Gastrocnemius medialis (tissue), 4 donors: ENCODE results near the gene PALD1.

ENCODE experiments used
- POLR2A ChIP-seq, 2 donors: fragments of 450-650 bp; IDR thresholded peaks; one replicate each; pipeline ENCODE4 v1.6.1; 2017; ENCODE audit warnings: antibody characterized with exemption in 2 of 2, mild to moderate bottlenecking in 2 of 2, moderate library complexity in 2 of 2
- TF ChIP-seq, protein P1 (sequence below), 5 experiments: fragments of 450-650 bp in 3 of 5; fragments of 200-600 bp in 2 of 5; sonication (generic) in 2 of 5; IDR thresholded peaks in 4 of 5; conservative IDR thresholded peaks in 1 of 5; 1 replicate in 4 of 5; 2 replicates in 1 of 5; pipeline ENCODE4 v1.5.1; 2016 to 2019; ENCODE audit warnings: antibody characterized with exemption in 5 of 5, mild to moderate bottlenecking in 3 of 5, moderate library complexity in 3 of 5

DNA sequence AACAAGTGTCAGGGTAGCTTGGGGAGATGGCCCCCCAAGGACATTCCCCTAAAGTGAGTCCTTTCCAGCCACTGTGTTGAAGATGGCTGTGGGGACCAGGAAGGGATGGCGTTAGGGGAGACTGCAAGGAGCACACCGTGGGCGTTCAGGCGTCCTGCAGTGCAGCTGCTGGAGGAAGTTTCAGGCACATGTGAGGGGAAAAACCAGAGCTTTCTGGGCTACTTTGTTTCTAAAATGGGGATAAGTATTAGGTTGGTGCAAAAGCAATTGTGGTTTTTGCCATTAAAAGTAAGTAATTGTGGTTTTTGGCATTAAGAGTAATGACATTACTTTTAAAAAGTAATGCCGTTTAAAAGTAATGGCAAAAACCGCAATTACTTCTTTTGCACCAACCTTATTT lies 109.7 kb downstream of the PALD1 start:
- TF ChIP-seq POLR2A (IDR thresholded peaks at IDR 0.05), result no peak
- TF ChIP-seq, protein P1, sequence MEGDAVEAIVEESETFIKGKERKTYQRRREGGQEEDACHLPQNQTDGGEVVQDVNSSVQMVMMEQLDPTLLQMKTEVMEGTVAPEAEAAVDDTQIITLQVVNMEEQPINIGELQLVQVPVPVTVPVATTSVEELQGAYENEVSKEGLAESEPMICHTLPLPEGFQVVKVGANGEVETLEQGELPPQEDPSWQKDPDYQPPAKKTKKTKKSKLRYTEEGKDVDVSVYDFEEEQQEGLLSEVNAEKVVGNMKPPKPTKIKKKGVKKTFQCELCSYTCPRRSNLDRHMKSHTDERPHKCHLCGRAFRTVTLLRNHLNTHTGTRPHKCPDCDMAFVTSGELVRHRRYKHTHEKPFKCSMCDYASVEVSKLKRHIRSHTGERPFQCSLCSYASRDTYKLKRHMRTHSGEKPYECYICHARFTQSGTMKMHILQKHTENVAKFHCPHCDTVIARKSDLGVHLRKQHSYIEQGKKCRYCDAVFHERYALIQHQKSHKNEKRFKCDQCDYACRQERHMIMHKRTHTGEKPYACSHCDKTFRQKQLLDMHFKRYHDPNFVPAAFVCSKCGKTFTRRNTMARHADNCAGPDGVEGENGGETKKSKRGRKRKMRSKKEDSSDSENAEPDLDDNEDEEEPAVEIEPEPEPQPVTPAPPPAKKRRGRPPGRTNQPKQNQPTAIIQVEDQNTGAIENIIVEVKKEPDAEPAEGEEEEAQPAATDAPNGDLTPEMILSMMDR (IDR thresholded peaks at IDR 0.05 in 4 of 5, conservative IDR thresholded peaks at IDR 0.05 in 1 of 5), result no peak
